Ovary (tissue), 9 donors: Measurements from ENCODE around the gene ZNRF4. TPM values are rescaled to one million over a fixed set of nuclear protein-coding genes. Genes with fewer than 3 reads are reported as not detected.

Experiments
- DNase-seq, 5 donors: peaks; one replicate each; pipeline ENCODE4 v3.0.0-alpha.2; 2019 to 2020
- H3K27ac ChIP-seq, 2 donors: fragments of 200-600 bp; one replicate each; pipeline versions ENCODE4 v1.5.1 to v1.8.0; 2019 to 2022
- H3K27me3 ChIP-seq: fragments of 200-600 bp; one replicate; pipeline ENCODE4 v1.8.0; 2022
- H3K36me3 ChIP-seq: fragments of 200-600 bp; sonication (generic); one replicate; pipeline ENCODE4 v1.5.1; 2019
- H3K4me1 ChIP-seq: one replicate; pipeline ENCODE4 v1.8.1; 2013; ENCODE audit warnings: mild to moderate bottlenecking, moderate library complexity; ENCODE audit not compliant: insufficient read depth
- H3K4me3 ChIP-seq: fragments of 200-600 bp; sonication (generic); one replicate; pipeline ENCODE4 v1.5.1; 2017
- H3K9me3 ChIP-seq, 2 donors: fragments of 200-600 bp in 1 of 2; sonication (generic) in 1 of 2; one replicate each; pipeline versions ENCODE4 v1.5.1 to v1.8.1; 2013 to 2019; ENCODE audit warnings: mild to moderate bottlenecking in 1 of 2, moderate library complexity in 1 of 2
- CTCF ChIP-seq, 3 donors: fragments of 450-650 bp in 2 of 3; fragments of 200-600 bp in 1 of 3; IDR thresholded peaks; one replicate each; pipeline versions ENCODE4 v1.5.1 to v1.8.0; 2016 to 2022; ENCODE audit warnings: antibody characterized with exemption in 3 of 3, mild to moderate bottlenecking in 1 of 3
- EP300 ChIP-seq: sonication (generic); formaldehyde crosslinking; IDR thresholded peaks from one replicate; pipeline ENCODE4 v1.6.1; 2017; ENCODE audit warnings: antibody characterized with exemption
- POLR2A ChIP-seq: fragments of 450-650 bp; IDR thresholded peaks from one replicate; pipeline ENCODE4 v1.6.1; 2017; ENCODE audit warnings: antibody characterized with exemption, mild to moderate bottlenecking, moderate library complexity
- WGBS, 3 donors: extraction: QIAGEN DNeasy Blood & Tissue Kit in 1 of 3; methylation state at CpG; one replicate each; pipeline versions ENCODE4 v1.1.5 to v1.1.7; 2013 to 2017; 5-methylcytosine and 5-hydroxymethylcytosine counted together
- intact Hi-C, 4 donors: fragments of 100-400 bp; cut with DNase I; formaldehyde crosslinking; loops; one replicate each; pipeline versions ENCODE4 v1.11.0 to v1.15.1; 2022 to 2023
- polyA plus RNA-seq, 2 donors: library from polyadenylated mRNA; stranded (reverse); fragments of 200-250 nt in 1 of 2; fragments of 350-450 nt in 1 of 2; fragmentation: Illumina TruSeq in 1 of 2; extraction: RNeasy Lipid Tissue Mini Kit (QIAGEN cat#74804) in 1 of 2; gene quantifications; one replicate each; pipeline ENCODE4 v1.2.3, GENCODE V29; 2013 to 2014
- total RNA-seq, 7 donors: library from RNA; depleted of rRNA in 2 of 7; stranded (reverse); fragments of >200 nt in 2 of 7; fragmentation: NEBNext Ultra II Directional in 3 of 7; extraction: Animal tissue kit (Norgen Biotek cat#: 25700) in 3 of 7; gene quantifications; one replicate each; pipeline versions ENCODE4 v1.1.0 to v1.2.4, GENCODE V29; 2016 to 2023
- donor health status: DM: no; HTN: no; CAD: no; lungs with moderate emphysema.
- donor health status: DM: no; HTN: no; CAD: no.
- donor health status: Bipolar disorder and iron deficiency.
- donor health status: DM: yes; HTN: yes; CAD: no.
- donor health status: DM: no; HTN: no; CAD: no.
- donor health status: DM: yes; HTN: yes; CAD: no.

The ZNRF4 gene
- total and polyA plus RNA-seq, 9 donors = not detected

GRCh38 chr19:5417495-5418436 is 37.5 kb upstream of the ZNRF4 start:
- no peaks in the 10 kb centered on the region for H3K4me1 ChIP-seq
- H3K27me3 ChIP-seq = no peaks in the 10 kb centered on the region
- DNase-seq = no peak
- no peak overlapping the region for H3K4me3 ChIP-seq
- H3K9me3 ChIP-seq = no peaks in the 10 kb centered on the region
- 21 to 22% (median 21%) methylated on average over 29 of the region's 29 CpGs for WGBS, 3 donors
- no peaks in the 10 kb centered on the region for H3K36me3 ChIP-seq
- H3K27ac ChIP-seq = no peak overlapping the region
- no peak for TF ChIP-seq POLR2A
- no peak for TF ChIP-seq EP300
- TF ChIP-seq CTCF (IDR thresholded peaks at IDR 0.05) = no peak
- intact Hi-C loops = no loop called here

- intact Hi-C loops = no loop called here
- no peak overlapping the region for H3K27ac ChIP-seq
- no peak overlapping the region for H3K4me3 ChIP-seq
- H3K9me3 ChIP-seq = no peaks in the 10 kb centered on the region
- no peak for DNase-seq
- H3K36me3 ChIP-seq = no peaks in the 10 kb centered on the region
- no peaks in the 10 kb centered on the region for H3K27me3 ChIP-seq
- H3K4me1 ChIP-seq = no peaks in the 10 kb centered on the region
- WGBS, 3 donors = 54 to 57% (median 57%) methylated on average over 6 of the region's 6 CpGs
- TF ChIP-seq EP300 (no peak), CTCF (IDR thresholded peaks at IDR 0.05) (no peak), POLR2A (no peak)
Observed at GRCh38 chr19:5418677-5419076, 36.5 kb upstream of the ZNRF4 start.

- no peaks in the 10 kb centered on the region for H3K36me3 ChIP-seq
- H3K27me3 ChIP-seq = no peaks in the 10 kb centered on the region
- H3K27ac ChIP-seq = no peak overlapping the region
Observed at GRCh38 chr19:5420953-5421352, 34.3 kb upstream of the ZNRF4 start.

GRCh38 chr19:5423567-5424125 is 31.6 kb upstream of the ZNRF4 start:
- H3K27me3 ChIP-seq = no peaks in the 10 kb centered on the region
- 38 to 82% (median 80%) methylated on average over 1 of the region's 1 CpG for WGBS, 3 donors
- no peak overlapping the region for H3K4me3 ChIP-seq

More at GRCh38 chr19:5420953-5421352, 34.3 kb upstream of the ZNRF4 start:
- no peaks in the 10 kb centered on the region for H3K4me1 ChIP-seq
- intact Hi-C loops = no loop called here
- no peak overlapping the region for H3K4me3 ChIP-seq
- no peak for TF ChIP-seq POLR2A
- no peak for TF ChIP-seq CTCF (IDR thresholded peaks at IDR 0.05)
- TF ChIP-seq EP300 = no peak
- DNase-seq = no peak
- WGBS, 3 donors = 23 to 39% (median 25%) methylated on average over 7 of the region's 7 CpGs
- no peaks in the 10 kb centered on the region for H3K9me3 ChIP-seq

More at GRCh38 chr19:5423567-5424125, 31.6 kb upstream of the ZNRF4 start:
- TF ChIP-seq EP300 = no peak
- no peak for TF ChIP-seq POLR2A
- no peak for TF ChIP-seq CTCF (IDR thresholded peaks at IDR 0.05)
- no peak for DNase-seq
- Histone ChIP-seq H3K27ac (no peak overlapping the region), H3K9me3 (no peaks in the 10 kb centered on the region), H3K36me3 (no peaks in the 10 kb centered on the region), H3K4me1 (no peaks in the 10 kb centered on the region)
- intact Hi-C loops = no loop called here
